Measurements from ENCODE around the gene COL15A1.

- no peak for TF ChIP-seq EZH2 (optimal IDR thresholded peaks at IDR 0.05; ENCODE audit: low read depth, low read length)
- TF ChIP-seq, protein P1, sequence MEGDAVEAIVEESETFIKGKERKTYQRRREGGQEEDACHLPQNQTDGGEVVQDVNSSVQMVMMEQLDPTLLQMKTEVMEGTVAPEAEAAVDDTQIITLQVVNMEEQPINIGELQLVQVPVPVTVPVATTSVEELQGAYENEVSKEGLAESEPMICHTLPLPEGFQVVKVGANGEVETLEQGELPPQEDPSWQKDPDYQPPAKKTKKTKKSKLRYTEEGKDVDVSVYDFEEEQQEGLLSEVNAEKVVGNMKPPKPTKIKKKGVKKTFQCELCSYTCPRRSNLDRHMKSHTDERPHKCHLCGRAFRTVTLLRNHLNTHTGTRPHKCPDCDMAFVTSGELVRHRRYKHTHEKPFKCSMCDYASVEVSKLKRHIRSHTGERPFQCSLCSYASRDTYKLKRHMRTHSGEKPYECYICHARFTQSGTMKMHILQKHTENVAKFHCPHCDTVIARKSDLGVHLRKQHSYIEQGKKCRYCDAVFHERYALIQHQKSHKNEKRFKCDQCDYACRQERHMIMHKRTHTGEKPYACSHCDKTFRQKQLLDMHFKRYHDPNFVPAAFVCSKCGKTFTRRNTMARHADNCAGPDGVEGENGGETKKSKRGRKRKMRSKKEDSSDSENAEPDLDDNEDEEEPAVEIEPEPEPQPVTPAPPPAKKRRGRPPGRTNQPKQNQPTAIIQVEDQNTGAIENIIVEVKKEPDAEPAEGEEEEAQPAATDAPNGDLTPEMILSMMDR (IDR thresholded peaks at IDR 0.05; ENCODE audit: low read length), result no peak
Observed at GRCh38 chr9:99023231-99023630, 79.5 kb downstream of the COL15A1 start.
